ENCODE data around the gene FARSB.

Gene FARSB

DNA sequence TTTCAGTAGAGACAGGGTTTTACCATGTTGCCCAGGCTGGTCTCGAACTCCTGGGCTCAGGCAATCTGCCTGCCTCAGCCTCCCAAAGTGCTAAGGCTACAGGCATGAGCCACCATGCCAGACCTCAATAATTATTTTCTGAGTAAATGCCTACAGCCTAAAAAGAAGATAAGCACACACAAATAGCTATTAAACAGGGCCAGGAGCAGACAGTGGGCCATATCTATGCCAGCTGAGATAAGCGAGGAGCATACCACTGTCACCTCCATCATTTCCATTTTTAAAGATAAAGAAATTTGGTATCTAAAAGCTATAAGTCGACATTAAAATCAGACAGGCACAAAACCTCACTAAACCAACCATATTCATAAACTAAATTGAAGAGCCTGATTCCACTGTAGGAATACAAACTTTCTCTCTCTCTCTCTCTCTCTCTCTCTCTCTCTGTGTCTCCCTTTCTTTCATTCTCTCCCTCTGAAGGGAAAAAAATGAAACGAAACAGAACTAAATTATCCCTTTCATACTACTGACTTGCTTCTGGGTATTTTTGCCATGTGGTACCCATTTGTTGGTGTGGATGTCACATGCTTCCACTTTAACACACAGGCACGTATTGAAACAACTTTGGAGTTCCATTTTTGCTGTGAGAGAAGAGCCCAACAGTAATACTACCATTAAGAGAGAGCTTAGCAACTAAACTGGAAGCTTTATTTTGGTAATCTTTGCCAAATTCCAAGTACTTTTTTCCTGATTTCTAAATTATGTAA lies 51.0 kb downstream of the FARSB start (continued):
- TF ChIP-seq, protein P1, sequence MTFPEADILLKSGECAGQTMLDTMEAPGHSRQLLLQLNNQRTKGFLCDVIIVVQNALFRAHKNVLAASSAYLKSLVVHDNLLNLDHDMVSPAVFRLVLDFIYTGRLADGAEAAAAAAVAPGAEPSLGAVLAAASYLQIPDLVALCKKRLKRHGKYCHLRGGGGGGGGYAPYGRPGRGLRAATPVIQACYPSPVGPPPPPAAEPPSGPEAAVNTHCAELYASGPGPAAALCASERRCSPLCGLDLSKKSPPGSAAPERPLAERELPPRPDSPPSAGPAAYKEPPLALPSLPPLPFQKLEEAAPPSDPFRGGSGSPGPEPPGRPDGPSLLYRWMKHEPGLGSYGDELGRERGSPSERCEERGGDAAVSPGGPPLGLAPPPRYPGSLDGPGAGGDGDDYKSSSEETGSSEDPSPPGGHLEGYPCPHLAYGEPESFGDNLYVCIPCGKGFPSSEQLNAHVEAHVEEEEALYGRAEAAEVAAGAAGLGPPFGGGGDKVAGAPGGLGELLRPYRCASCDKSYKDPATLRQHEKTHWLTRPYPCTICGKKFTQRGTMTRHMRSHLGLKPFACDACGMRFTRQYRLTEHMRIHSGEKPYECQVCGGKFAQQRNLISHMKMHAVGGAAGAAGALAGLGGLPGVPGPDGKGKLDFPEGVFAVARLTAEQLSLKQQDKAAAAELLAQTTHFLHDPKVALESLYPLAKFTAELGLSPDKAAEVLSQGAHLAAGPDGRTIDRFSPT (tag by site-specific recombination; IDR thresholded peaks at IDR 0.05), result no peak
- TF ChIP-seq ZNF624 (tag by site-specific recombination; IDR thresholded peaks at IDR 0.05), result no peak
- peak; percentile 62 for TF ChIP-seq PRDM1 (tag by site-specific recombination; IDR thresholded peaks at IDR 0.05)
- no peak for TF ChIP-seq ZNF16 (tag by site-specific recombination; IDR thresholded peaks at IDR 0.05; ENCODE audit: low read depth)
- no peak for TF ChIP-seq ZNF23 (tag by site-specific recombination; IDR thresholded peaks at IDR 0.05; ENCODE audit: borderline replicate concordance)
- TF ChIP-seq OVOL3 (tag by site-specific recombination; IDR thresholded peaks at IDR 0.05), result no peak
- TF ChIP-seq ZSCAN30 (tag by site-specific recombination; IDR thresholded peaks at IDR 0.05), result no peak
- TF ChIP-seq ZNF10 (tag by site-specific recombination; IDR thresholded peaks at IDR 0.05), result no peak
- no peak for TF ChIP-seq ZBTB21 (tag by site-specific recombination; IDR thresholded peaks at IDR 0.05)
- TF ChIP-seq ZNF76 (tag by site-specific recombination; IDR thresholded peaks at IDR 0.05; ENCODE audit: borderline replicate concordance, low read depth), result no peak
- TF ChIP-seq ZNF664 (tag by site-specific recombination; IDR thresholded peaks at IDR 0.05), result no peak

DNA sequence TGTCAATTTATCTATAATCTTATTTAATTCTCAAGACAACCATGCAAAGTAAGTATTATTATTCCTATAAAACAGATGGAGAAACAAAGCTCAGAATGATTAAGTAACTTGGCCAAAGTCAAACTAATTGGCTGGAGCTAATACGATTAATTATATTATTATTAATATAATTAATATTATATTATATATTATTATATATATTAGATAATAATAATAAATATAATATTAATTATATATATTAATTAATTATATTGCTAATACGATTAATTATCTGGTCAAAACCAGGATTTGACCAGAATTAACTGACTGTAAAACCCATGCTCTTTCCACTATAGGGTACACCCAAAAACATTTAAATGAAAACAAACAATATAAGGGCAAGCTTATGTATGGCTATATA lies 52.4 kb downstream of the FARSB start:
- ChIA-PET POLR2A (no interaction called here), CTCF (interaction anchor here (1.0 to 1.5 kb wide), 2 partner anchors 9 to 565 kb away, joined by 3 to 4 read pairs; no protein-coding TSS in a partner anchor)
- no peak overlapping the region for H3K27ac ChIP-seq (ENCODE audit: extremely low read depth, low read depth, low read length)
- H3K36me3 ChIP-seq (ENCODE audit: control insufficient read depth in 2 of 2, insufficient read depth in 1 of 2, low read length in 2 of 2), result peaks cover 3 to 44% of the 10 kb centered on the region in 2 experiments; a peak in 2 of 3 replicates
- TF ChIP-seq, protein P2, sequence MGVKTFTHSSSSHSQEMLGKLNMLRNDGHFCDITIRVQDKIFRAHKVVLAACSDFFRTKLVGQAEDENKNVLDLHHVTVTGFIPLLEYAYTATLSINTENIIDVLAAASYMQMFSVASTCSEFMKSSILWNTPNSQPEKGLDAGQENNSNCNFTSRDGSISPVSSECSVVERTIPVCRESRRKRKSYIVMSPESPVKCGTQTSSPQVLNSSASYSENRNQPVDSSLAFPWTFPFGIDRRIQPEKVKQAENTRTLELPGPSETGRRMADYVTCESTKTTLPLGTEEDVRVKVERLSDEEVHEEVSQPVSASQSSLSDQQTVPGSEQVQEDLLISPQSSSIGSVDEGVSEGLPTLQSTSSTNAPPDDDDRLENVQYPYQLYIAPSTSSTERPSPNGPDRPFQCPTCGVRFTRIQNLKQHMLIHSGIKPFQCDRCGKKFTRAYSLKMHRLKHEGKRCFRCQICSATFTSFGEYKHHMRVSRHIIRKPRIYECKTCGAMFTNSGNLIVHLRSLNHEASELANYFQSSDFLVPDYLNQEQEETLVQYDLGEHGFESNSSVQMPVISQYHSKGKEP (tag by site-specific recombination; IDR thresholded peaks at IDR 0.05), result no peak
- no peak for TF ChIP-seq ZNF521 (tag by site-specific recombination; IDR thresholded peaks at IDR 0.05)
- no peak for TF ChIP-seq ZNF404 (tag by site-specific recombination; IDR thresholded peaks at IDR 0.05)
- TF ChIP-seq ZFHX2 (tag by site-specific recombination; conservative IDR thresholded peaks at IDR 0.05), result no peak
- TF ChIP-seq, protein P3, sequence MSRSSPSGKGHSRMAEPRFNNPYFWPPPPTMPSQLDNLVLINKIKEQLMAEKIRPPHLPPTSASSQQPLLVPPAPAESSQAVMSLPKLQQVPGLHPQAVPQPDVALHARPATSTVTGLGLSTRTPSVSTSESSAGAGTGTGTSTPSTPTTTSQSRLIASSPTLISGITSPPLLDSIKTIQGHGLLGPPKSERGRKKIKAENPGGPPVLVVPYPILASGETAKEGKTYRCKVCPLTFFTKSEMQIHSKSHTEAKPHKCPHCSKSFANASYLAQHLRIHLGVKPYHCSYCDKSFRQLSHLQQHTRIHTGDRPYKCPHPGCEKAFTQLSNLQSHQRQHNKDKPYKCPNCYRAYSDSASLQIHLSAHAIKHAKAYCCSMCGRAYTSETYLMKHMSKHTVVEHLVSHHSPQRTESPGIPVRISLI (tag by site-specific recombination; IDR thresholded peaks at IDR 0.05), result no peak
- TF ChIP-seq ZNF23 (tag by site-specific recombination; IDR thresholded peaks at IDR 0.05; ENCODE audit: borderline replicate concordance), result no peak
- no peak for TF ChIP-seq ZNF548 (tag by site-specific recombination; IDR thresholded peaks at IDR 0.05)
- no peak for TF ChIP-seq SCRT2 (tag by site-specific recombination; IDR thresholded peaks at IDR 0.05)
- no peak for TF ChIP-seq ZXDB (tag by site-specific recombination; IDR thresholded peaks at IDR 0.05)
- no peak for TF ChIP-seq GLI2 (tag by site-specific recombination; IDR thresholded peaks at IDR 0.05; ENCODE audit: borderline replicate concordance, low read depth)
- no peak for TF ChIP-seq ZNF792 (tag by site-specific recombination; IDR thresholded peaks at IDR 0.05)
- TF ChIP-seq ZNF302 (tag by site-specific recombination; IDR thresholded peaks at IDR 0.05; ENCODE audit: low read depth), result no peak
- no peak for TF ChIP-seq BCL11B (tag by site-specific recombination; IDR thresholded peaks at IDR 0.05; ENCODE audit: low read depth)
- H3K4me3 ChIP-seq (ENCODE audit: low read depth, low read length), result no peak overlapping the region
- H3K9me3 ChIP-seq (ENCODE audit: control insufficient read depth, insufficient read depth, low read depth, low read length), result no peaks in the 10 kb centered on the region
- H3K4me1 ChIP-seq (ENCODE audit: control insufficient read depth, insufficient read depth, low read length), result no peaks in the 10 kb centered on the region

All from HEK293 (cell line).